GM23338 (cell line): ENCODE data around the gene FOXG1. TPM values are rescaled to one million over a fixed set of nuclear protein-coding genes. Genes with fewer than 3 reads are reported as not detected.

Source experiments
- ATAC-seq: fragments of 200-7000 bp; cut with Tn5 transposase; 3 replicates; pipeline ENCODE4 v1.9.1; 2020
- DNase-seq: peaks from one replicate; pipeline ENCODE4 v3.0.0-alpha.2; 2015; ENCODE audit warnings: low spot score
- H2AFZ ChIP-seq: fragments of 200-600 bp; sonication (generic); 2 replicates; pipeline ENCODE4 v1.8.0; 2016; ENCODE audit warnings: antibody characterized with exemption, mild to moderate bottlenecking, moderate library complexity
- H3F3A ChIP-seq: fragments of 200-600 bp; sonication (generic); replicated peaks from 2 replicates; pipeline ENCODE4 v1.8.0; 2017; ENCODE audit warnings: antibody characterized with exemption, mixed run types, low read depth
- H3K27ac ChIP-seq: fragments of 200-600 bp; sonication (generic); 2 replicates; pipeline ENCODE4 v1.6.1; 2016; ENCODE audit warnings: low read depth
- H3K27me3 ChIP-seq: fragments of 200-600 bp; sonication (generic); 2 replicates; pipeline ENCODE4 v1.8.0; 2016; ENCODE audit warnings: mild to moderate bottlenecking, mixed run types, moderate library complexity; ENCODE audit not compliant: insufficient read depth
- H3K36me3 ChIP-seq: fragments of 200-600 bp; sonication (generic); 2 replicates; pipeline ENCODE4 v1.8.0; 2016; ENCODE audit warnings: mild to moderate bottlenecking; ENCODE audit not compliant: insufficient read depth
- H3K4me1 ChIP-seq: fragments of 200-600 bp; sonication (generic); 2 replicates; pipeline ENCODE4 v1.8.0; 2016; ENCODE audit warnings: mild to moderate bottlenecking, moderate library complexity; ENCODE audit not compliant: insufficient read depth
- H3K4me2 ChIP-seq: fragments of 200-600 bp; sonication (generic); 2 replicates; pipeline ENCODE4 v1.7.1; 2017; ENCODE audit warnings: mixed run types
- H3K4me3 ChIP-seq: fragments of 200-600 bp; sonication (generic); 2 replicates; pipeline ENCODE4 v1.6.1; 2016; ENCODE audit warnings: mixed run types
- H3K79me2 ChIP-seq: fragments of 200-600 bp; sonication (generic); replicated peaks from 2 replicates; pipeline ENCODE4 v1.8.0; 2017; ENCODE audit warnings: mild to moderate bottlenecking; ENCODE audit not compliant: insufficient read depth
- H3K9me2 ChIP-seq: fragments of 200-600 bp; sonication (generic); 2 replicates; pipeline ENCODE4 v1.8.0; 2017; ENCODE audit not compliant: insufficient read depth
- H4K20me1 ChIP-seq: fragments of 200-600 bp; sonication (generic); replicated peaks from 2 replicates; pipeline ENCODE4 v1.8.0; 2017; ENCODE audit warnings: mild to moderate bottlenecking; ENCODE audit not compliant: insufficient read depth
- H3K27ac Mint-ChIP-seq: 2 replicates; pipeline ENCODE4 v1.8.0; 2020; ENCODE audit warnings: inconsistent platforms, mild to moderate bottlenecking, moderate library complexity, mixed read lengths
- H3K27me3 Mint-ChIP-seq: 3 replicates; pipeline ENCODE4 v1.8.0; 2022; ENCODE audit warnings: low read depth, mild to moderate bottlenecking, moderate library complexity, mixed read lengths, inconsistent platforms; ENCODE audit not compliant: insufficient read depth, poor library complexity
- H3K36me3 Mint-ChIP-seq: 3 replicates; pipeline ENCODE4 v1.8.0; 2021; ENCODE audit warnings: low read depth, mild to moderate bottlenecking, inconsistent platforms, moderate library complexity, mixed read lengths
- H3K4me1 Mint-ChIP-seq: 3 replicates; pipeline ENCODE4 v1.8.0; 2020; ENCODE audit warnings: mild to moderate bottlenecking, inconsistent platforms, mixed read lengths
- H3K4me3 Mint-ChIP-seq: 3 replicates; pipeline ENCODE4 v1.8.0; 2021; ENCODE audit warnings: moderate library complexity, mild to moderate bottlenecking, inconsistent platforms, mixed read lengths
- H3K9me3 Mint-ChIP-seq: 3 replicates; pipeline ENCODE4 v1.8.0; 2020; ENCODE audit warnings: moderate library complexity, mild to moderate bottlenecking, inconsistent platforms, mixed read lengths
- EZH2phosphoT487 ChIP-seq: fragments of 200-600 bp; sonication (generic); IDR thresholded peaks from one replicate; pipeline ENCODE4 v1.8.1; 2018; ENCODE audit warnings: antibody characterized with exemption; ENCODE audit not compliant: unreplicated experiment
- NANOG ChIP-seq: IDR thresholded peaks from 2 replicates; pipeline ENCODE4 v1.6.1; 2016; ENCODE audit warnings: antibody characterized with exemption, borderline replicate concordance
- POLR2AphosphoS5 ChIP-seq: IDR thresholded peaks from 2 replicates; pipeline ENCODE4 v1.6.1; 2016; ENCODE audit warnings: antibody characterized with exemption, low read depth
- STAT1 ChIP-seq: IDR thresholded peaks from one replicate; pipeline ENCODE4 v1.6.1; 2016; ENCODE audit warnings: antibody characterized with exemption; ENCODE audit not compliant: unreplicated experiment
- polyA plus RNA-seq: library from polyadenylated mRNA; unstranded; fragments of >200 nt; fragmentation: Nextera tagmentation; extraction: Ambion mirVana; gene quantifications from 2 replicates; pipeline ENCODE4 v1.2.1, GENCODE V29; 2016
- total RNA-seq: library from RNA; depleted of rRNA; stranded (reverse); fragments of >200 nt; shearing (Covaris generic); gene quantifications from 2 replicates; pipeline ENCODE4 v1.2.3, GENCODE V29; 2014
- TF ChIP-seq, protein P1 (sequence below): IDR thresholded peaks from 2 replicates; pipeline ENCODE4 v1.6.1; 2016; ENCODE audit warnings: antibody characterized with exemption
- TF ChIP-seq, protein P2 (sequence below), 2 experiments: fragments of 200-600 bp in 1 of 2; sonication (generic) in 1 of 2; conservative IDR thresholded peaks; 2 replicates each; pipeline versions ENCODE4 v1.5.1 to v1.6.1; 2016 to 2017; ENCODE audit warnings: antibody characterized with exemption in 2 of 2, low read depth in 2 of 2, mild to moderate bottlenecking in 2 of 2, moderate library complexity in 1 of 2
- TF ChIP-seq, protein P3 (sequence below): fragments of 250-450 bp; sonication (Bioruptor Pico); IDR thresholded peaks from 2 replicates; pipeline ENCODE4 v1.5.0; 2020; ENCODE audit warnings: mild to moderate bottlenecking, moderate library complexity

FOXG1 gene
- total and polyA plus RNA-seq, 2 experiments from 2014 or later: 0.05 to 0.10 TPM

DNA sequence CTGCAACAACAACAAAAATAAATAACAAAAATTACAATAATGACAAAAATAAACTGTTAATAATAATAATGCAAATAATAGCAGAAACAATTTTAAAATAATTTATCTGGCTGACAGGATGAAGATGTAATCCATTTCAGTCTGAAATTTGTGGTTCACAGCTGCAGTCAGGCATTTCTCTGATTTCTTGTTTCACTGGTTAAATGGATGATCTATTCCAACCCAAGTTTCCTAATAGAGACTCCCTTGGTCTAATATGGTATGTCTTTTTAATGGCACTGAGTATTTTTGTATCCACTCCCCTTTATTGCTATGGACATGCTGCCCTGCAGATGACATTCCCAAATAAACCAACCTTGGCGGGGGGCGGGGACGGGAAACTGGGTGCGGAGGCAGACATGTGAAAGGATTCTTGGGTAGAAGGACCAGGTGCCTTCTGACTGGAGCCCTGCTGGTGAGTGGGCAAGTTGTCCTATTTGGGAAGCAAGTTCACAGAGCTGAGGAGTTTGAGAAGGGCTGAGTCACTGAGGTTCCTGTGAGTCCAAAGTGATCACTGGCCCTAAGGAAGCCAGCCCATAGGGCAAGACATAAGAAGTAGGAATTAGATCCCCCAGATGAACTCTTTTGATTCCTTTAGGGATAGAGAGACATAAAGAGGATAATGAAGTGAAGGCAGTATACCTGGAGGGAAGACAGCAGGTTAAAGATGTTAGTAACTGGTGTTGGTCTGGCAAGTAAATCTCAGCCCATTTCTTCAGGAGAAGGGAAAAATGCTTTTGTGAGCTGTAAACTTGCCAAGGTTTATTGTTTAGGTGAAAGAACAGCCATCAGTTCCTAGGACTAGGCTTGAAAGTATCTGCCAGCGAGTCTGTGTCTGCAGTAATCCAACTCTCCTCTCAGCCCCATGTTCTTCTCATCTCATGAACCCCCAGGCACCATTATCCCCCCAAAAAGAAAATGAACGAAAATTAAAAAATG lies 14.5 kb downstream of the FOXG1 start:
- H3K4me3 ChIP-seq: 0 out of 2 replicates have a peak overlapping the region, but pooled peaks have one; percentile 1
- peak overlapping the region; percentile 80 for H3K4me2 ChIP-seq
- TF ChIP-seq NANOG (no peak), EZH2phosphoT487 (no peak), POLR2AphosphoS5 (no peak), STAT1 (no peak)
- TF ChIP-seq, protein P1, sequence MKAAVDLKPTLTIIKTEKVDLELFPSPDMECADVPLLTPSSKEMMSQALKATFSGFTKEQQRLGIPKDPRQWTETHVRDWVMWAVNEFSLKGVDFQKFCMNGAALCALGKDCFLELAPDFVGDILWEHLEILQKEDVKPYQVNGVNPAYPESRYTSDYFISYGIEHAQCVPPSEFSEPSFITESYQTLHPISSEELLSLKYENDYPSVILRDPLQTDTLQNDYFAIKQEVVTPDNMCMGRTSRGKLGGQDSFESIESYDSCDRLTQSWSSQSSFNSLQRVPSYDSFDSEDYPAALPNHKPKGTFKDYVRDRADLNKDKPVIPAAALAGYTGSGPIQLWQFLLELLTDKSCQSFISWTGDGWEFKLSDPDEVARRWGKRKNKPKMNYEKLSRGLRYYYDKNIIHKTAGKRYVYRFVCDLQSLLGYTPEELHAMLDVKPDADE: no peak
- TF ChIP-seq, protein P2, sequence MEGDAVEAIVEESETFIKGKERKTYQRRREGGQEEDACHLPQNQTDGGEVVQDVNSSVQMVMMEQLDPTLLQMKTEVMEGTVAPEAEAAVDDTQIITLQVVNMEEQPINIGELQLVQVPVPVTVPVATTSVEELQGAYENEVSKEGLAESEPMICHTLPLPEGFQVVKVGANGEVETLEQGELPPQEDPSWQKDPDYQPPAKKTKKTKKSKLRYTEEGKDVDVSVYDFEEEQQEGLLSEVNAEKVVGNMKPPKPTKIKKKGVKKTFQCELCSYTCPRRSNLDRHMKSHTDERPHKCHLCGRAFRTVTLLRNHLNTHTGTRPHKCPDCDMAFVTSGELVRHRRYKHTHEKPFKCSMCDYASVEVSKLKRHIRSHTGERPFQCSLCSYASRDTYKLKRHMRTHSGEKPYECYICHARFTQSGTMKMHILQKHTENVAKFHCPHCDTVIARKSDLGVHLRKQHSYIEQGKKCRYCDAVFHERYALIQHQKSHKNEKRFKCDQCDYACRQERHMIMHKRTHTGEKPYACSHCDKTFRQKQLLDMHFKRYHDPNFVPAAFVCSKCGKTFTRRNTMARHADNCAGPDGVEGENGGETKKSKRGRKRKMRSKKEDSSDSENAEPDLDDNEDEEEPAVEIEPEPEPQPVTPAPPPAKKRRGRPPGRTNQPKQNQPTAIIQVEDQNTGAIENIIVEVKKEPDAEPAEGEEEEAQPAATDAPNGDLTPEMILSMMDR (conservative IDR thresholded peaks at IDR 0.05; ENCODE audit: low read depth in 2 of 2): no peak
- TF ChIP-seq, protein P3, sequence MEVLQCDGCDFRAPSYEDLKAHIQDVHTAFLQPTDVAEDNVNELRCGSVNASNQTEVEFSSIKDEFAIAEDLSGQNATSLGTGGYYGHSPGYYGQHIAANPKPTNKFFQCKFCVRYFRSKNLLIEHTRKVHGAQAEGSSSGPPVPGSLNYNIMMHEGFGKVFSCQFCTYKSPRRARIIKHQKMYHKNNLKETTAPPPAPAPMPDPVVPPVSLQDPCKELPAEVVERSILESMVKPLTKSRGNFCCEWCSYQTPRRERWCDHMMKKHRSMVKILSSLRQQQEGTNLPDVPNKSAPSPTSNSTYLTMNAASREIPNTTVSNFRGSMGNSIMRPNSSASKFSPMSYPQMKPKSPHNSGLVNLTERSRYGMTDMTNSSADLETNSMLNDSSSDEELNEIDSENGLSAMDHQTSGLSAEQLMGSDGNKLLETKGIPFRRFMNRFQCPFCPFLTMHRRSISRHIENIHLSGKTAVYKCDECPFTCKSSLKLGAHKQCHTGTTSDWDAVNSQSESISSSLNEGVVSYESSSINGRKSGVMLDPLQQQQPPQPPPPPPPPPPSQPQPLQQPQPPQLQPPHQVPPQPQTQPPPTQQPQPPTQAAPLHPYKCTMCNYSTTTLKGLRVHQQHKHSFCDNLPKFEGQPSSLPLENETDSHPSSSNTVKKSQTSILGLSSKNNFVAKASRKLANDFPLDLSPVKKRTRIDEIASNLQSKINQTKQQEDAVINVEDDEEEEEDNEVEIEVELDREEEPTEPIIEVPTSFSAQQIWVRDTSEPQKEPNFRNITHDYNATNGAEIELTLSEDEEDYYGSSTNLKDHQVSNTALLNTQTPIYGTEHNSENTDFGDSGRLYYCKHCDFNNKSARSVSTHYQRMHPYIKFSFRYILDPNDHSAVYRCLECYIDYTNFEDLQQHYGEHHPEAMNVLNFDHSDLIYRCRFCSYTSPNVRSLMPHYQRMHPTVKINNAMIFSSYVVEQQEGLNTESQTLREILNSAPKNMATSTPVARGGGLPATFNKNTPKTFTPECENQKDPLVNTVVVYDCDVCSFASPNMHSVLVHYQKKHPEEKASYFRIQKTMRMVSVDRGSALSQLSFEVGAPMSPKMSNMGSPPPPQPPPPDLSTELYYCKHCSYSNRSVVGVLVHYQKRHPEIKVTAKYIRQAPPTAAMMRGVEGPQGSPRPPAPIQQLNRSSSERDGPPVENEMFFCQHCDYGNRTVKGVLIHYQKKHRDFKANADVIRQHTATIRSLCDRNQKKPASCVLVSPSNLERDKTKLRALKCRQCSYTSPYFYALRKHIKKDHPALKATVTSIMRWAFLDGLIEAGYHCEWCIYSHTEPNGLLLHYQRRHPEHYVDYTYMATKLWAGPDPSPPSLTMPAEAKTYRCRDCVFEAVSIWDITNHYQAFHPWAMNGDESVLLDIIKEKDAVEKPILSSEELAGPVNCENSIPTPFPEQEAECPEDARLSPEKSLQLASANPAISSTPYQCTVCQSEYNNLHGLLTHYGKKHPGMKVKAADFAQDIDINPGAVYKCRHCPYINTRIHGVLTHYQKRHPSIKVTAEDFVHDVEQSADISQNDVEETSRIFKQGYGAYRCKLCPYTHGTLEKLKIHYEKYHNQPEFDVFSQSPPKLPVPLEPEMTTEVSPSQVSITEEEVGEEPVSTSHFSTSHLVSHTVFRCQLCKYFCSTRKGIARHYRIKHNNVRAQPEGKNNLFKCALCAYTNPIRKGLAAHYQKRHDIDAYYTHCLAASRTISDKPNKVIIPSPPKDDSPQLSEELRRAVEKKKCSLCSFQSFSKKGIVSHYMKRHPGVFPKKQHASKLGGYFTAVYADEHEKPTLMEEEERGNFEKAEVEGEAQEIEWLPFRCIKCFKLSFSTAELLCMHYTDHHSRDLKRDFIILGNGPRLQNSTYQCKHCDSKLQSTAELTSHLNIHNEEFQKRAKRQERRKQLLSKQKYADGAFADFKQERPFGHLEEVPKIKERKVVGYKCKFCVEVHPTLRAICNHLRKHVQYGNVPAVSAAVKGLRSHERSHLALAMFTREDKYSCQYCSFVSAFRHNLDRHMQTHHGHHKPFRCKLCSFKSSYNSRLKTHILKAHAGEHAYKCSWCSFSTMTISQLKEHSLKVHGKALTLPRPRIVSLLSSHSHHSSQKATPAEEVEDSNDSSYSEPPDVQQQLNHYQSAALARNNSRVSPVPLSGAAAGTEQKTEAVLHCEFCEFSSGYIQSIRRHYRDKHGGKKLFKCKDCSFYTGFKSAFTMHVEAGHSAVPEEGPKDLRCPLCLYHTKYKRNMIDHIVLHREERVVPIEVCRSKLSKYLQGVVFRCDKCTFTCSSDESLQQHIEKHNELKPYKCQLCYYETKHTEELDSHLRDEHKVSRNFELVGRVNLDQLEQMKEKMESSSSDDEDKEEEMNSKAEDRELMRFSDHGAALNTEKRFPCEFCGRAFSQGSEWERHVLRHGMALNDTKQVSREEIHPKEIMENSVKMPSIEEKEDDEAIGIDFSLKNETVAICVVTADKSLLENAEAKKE: 0 out of 2 replicates have a peak, but pooled peaks have one; percentile 62
- H3K4me1 ChIP-seq: peaks cover 58% of the 10 kb centered on the region
- peak; percentile 71 for DNase-seq
- H4K20me1 ChIP-seq: peaks cover 8% of the 10 kb centered on the region
- H3K27me3 ChIP-seq: peaks cover 99% of the 10 kb centered on the region
- Mint-ChIP-seq H3K9me3 (peaks cover 3% of the 10 kb centered on the region; the same call in 2 of the 3 replicates), H3K4me1 (peaks cover 46% of the 10 kb centered on the region), H3K27ac (no peak overlapping the region), H3K36me3 (0 out of 3 replicates have a peak, but pooled peaks cover 3% of the 10 kb centered on the region), H3K27me3 (peaks cover 92% of the 10 kb centered on the region), H3K4me3 (peak overlapping the region; percentile 8; the same call in 2 of the 3 replicates)
- peak; percentile 46 for ATAC-seq
- H3K79me2 ChIP-seq: no peaks in the 10 kb centered on the region
- 0 out of 2 replicates have a peak, but pooled peaks cover 3% of the 10 kb centered on the region for H3K9me2 ChIP-seq
- no peak overlapping the region for H3K27ac ChIP-seq
- H2AFZ ChIP-seq: no peak overlapping the region
- H3K36me3 ChIP-seq: no peaks in the 10 kb centered on the region
- H3F3A ChIP-seq: 0 out of 2 replicates have a peak, but pooled peaks cover 6% of the 10 kb centered on the region
